ENCODE results near the gene ZFP36L2.

DNA sequence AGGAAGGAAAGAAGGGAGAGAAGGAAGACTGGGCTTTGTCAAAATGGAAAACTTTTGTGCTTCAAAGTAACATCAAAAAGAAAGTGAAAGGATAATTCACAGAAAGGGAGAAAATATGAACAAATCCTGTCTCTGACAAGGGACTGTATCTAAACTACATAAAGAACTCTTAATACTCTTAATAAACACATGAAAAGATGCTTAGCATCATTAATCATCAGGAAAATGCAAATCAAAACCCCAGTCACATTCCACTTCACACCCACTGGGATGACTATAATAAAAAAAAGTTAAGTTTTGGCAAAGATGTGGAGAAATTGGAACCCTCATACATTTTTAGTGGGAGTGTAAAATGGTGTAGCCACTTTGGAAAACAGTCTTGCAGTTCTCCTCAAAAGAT is 11.8 kb upstream of the ZFP36L2 start:
- TF ChIP-seq POLR2A (IDR thresholded peaks at IDR 0.05; ENCODE audit: low read depth, low read length) (no peak), POLR2AphosphoS5 (IDR thresholded peaks at IDR 0.05; ENCODE audit: low read depth, low read length) (no peak)

All from GM12892 (cell line).